Retinal pigment epithelial cell (primary cell): ENCODE data around the gene AGAP1.

Experiments used
- DNase-seq: peaks from one replicate; pipeline ENCODE4 v3.0.0-alpha.2; 2010; ENCODE audit warnings: low read depth
- H3K4me3 ChIP-seq: 2 replicates; pipeline ENCODE4 v1.5.1; 2011; ENCODE audit warnings: mild to moderate bottlenecking, low read length, control low read depth, moderate library complexity
- CTCF ChIP-seq: conservative IDR thresholded peaks from 2 replicates; pipeline ENCODE4 v1.5.1; 2011; ENCODE audit warnings: low read depth, low read length, control low read depth, inconsistent platforms

AGAP1 gene

DNA sequence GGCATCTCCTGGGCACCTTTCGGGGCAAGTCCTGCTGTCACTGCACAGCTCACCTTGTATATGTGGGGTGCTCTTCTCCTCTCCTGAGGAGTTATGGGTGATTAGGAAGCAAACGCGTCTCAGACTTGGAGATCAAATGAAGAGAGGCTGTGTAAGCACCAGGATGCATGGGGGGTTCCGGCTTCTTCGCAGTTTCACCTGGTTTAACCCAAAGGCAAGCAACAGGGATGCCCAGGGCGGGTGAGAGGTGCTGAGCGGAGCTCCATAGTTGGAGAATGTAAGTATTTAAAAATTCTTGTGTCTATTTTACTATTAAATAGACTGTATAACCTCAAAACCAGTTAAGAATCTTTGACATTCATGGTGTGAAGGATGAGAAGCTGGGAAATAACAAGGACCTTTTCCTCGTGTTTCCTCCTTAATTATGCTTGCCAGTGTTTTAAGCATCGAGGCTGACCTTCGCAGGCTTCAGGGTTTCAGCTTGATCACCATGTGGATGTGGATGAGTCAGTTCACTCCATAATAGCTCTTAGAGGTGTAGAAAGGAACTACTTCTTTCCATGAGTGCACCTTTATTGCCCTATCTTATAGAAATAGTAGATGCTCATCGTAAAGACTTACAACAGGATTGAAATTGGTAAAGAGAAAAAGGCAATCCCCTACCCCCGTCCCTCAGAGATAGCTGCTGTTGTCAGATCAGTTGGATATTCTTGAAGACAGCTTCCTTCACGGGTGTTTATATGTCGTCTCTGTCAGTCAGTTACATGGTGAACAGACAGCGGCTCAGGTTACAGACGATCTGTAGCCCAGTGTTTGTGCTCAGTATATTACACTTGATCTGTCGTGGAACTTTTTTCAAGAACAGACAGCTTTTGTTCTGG is 201.1 kb downstream of the AGAP1 start:
- H3K4me3 ChIP-seq = no peak overlapping the region
- no peak for DNase-seq
- TF ChIP-seq CTCF = no peak

GRCh38 chr2:235695602-235695895 is 201.7 kb downstream of the AGAP1 start:
- no peak for TF ChIP-seq CTCF
- no peak overlapping the region for H3K4me3 ChIP-seq
- DNase-seq = no peak

GRCh38 chr2:235697041-235697440 is 203.2 kb downstream of the AGAP1 start:
- H3K4me3 ChIP-seq = no peak overlapping the region
- no peak for DNase-seq
- no peak for TF ChIP-seq CTCF

DNA sequence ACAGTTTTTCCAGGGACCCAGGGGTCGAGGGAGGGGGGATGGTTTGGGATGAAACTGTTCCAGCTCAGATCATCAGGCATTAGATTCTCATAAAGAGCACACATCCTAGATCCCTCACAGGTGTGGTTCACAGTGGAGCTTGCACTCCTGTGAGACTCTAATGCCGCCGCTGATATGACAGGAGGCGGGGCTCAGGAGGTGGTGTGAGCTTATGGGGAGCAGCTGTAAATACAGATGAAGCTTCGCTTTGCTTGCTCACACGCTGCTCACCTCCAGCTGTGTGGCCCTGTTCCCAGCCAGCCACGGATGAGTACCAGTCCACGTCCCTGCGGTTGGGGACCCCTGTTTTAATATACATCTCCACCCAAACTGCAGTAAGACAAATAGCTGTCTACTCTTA is 204.2 kb downstream of the AGAP1 start:
- DNase-seq = no peak
- TF ChIP-seq CTCF = no peak
- H3K4me3 ChIP-seq = no peak overlapping the region

DNA sequence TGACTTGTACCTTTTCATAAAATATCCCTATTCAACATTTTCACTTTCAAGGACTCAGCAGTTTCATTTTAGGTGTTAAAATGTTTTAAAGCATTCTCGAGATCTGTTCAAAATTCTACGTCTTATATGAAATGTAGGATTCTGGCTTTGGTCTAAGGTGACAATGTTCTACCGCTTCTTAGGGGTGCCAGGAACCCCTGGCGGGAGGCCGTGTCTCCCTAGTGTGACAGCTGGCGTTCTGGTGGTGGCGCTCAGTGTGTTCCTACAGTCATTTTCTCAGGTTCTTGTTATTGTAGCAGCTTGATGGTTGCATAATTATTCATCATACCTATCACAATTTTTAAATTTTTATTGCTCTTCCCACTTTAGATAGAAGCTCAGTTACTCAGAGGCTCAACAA is 204.6 kb downstream of the AGAP1 start:
- no peak for TF ChIP-seq CTCF
- H3K4me3 ChIP-seq = no peak overlapping the region
- DNase-seq = no peak

DNA sequence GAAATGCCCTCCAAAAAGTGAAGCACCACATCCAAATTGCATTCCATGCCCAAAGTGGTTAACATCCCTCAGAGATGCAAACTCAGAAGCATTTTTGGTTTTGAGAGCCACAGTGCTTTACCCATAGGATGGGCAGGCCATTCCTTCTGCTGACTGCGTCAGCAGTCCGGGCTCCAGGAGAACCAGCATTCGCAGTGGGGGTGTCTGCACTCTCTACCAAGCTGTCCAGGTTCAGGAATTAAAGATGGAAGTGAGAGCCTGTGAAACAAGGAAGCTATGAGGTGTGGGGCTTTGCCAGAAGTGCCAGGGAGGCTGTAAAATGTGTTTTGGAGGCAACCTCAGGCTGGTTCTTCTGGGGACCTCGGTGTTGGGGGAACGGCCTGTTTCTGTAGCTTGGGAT is 205.7 kb downstream of the AGAP1 start:
- TF ChIP-seq CTCF = no peak
- no peak for DNase-seq
- H3K4me3 ChIP-seq = no peak overlapping the region

DNA sequence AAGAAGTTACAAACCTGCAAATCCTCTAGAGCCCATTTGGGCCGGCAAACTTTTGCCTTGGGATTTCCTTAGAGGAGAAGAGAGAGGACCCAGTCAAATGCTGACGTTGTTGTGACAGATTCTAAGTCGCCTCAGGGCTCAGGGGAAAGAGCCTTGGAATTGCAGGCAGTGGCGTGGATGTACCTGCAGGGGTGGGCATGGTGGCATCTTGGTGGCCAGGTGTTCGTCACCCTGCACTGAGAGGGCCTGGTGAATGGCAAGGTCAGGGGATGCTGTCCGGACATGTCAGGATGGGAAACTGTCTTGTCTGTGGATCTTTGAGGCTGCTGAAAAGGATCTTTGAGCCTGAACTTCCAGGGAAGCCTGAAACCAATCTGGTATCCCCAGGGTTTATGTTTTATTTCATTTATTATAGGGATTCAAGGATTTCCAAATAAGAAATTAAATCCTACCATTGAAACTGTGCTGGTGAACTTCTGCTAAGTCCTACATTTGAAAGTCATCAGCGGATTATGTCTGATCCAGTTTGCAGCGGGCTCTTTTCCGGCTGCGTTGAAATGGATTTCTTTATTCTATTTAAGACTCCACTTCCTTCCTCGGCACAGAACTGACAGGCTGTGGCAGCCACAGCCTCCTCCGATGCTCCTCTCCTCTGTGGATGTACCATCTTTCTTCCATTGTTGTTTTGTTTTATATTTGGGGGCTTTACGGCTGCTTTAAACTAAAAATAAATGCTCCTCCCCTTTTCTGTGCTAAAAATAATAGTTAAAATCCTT is 207.6 kb downstream of the AGAP1 start:
- DNase-seq = peak; percentile 30
- TF ChIP-seq CTCF = no peak
- H3K4me3 ChIP-seq = no peak overlapping the region
